Heart left ventricle (tissue), 13 donors: ENCODE results near the gene METTL17.

Experiments
- CTCF ChIP-seq, 12 donors: fragments of 200-600 bp; sonication (generic) in 4 of 12; IDR thresholded peaks; one replicate each; pipeline versions ENCODE4 v1.5.0 to v1.8.0; 2018 to 2022; ENCODE audit warnings: antibody characterized with exemption in 12 of 12, mild to moderate bottlenecking in 5 of 12
- POLR2A ChIP-seq, 2 donors: fragments of 450-650 bp; IDR thresholded peaks; one replicate each; pipeline ENCODE4 v1.6.1; 2017; ENCODE audit warnings: antibody characterized with exemption in 2 of 2, mild to moderate bottlenecking in 2 of 2, moderate library complexity in 2 of 2
- donor health status: ischemic (EF 13 %, LVEDD 7.1; RV severe dilation, severe dysfunction).
- donor health status: DM: no; HTN: yes; CAD: no.
- donor health status: DM: no; HTN: no; CAD: no.
- donor health status: ischemic (EF 25% LVEDD 6.9; RV normal size, moderate dysfunction).
- donor health status: ischemic (EF 25% LVEDD 5.7; RV mildly dilated, moderate dysfunction).
- donor health status: ischemic (EF 35%, LVEDD 5.7; RV mildly dilated, moderate dysfunction).
- donor health status: nonischemic (EF 11% LVEDD 7.7; RV severe dilation, severe dysfunction).
- donor health status: DM: yes; HTN: yes; CAD: no.
- donor health status: PGD.
- donor health status: ischemic (EF 29% LVEDD 5.4; RV normal size, mild dysfunction).
- donor health status: nonischemic (EF 23%, LVEDD 6.1; RV moderate dilation, normal function).

GRCh38 chr14:20988717-20989470 lies 886 bp upstream of the METTL17 start:
- TF ChIP-seq CTCF (IDR thresholded peaks at IDR 0.05) = no peak
- no peak for TF ChIP-seq POLR2A (IDR thresholded peaks at IDR 0.05)
